Inflammatory macrophage treated with lipopolysaccharide for 4 hours (primary cell): Measurements from ENCODE around the gene C1QTNF2.

ENCODE experiments used
- DNase-seq: peaks from one replicate; pipeline ENCODE4 v3.0.0-alpha.2; 2020

Gene C1QTNF2, protein sequence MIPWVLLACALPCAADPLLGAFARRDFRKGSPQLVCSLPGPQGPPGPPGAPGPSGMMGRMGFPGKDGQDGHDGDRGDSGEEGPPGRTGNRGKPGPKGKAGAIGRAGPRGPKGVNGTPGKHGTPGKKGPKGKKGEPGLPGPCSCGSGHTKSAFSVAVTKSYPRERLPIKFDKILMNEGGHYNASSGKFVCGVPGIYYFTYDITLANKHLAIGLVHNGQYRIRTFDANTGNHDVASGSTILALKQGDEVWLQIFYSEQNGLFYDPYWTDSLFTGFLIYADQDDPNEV

DNA sequence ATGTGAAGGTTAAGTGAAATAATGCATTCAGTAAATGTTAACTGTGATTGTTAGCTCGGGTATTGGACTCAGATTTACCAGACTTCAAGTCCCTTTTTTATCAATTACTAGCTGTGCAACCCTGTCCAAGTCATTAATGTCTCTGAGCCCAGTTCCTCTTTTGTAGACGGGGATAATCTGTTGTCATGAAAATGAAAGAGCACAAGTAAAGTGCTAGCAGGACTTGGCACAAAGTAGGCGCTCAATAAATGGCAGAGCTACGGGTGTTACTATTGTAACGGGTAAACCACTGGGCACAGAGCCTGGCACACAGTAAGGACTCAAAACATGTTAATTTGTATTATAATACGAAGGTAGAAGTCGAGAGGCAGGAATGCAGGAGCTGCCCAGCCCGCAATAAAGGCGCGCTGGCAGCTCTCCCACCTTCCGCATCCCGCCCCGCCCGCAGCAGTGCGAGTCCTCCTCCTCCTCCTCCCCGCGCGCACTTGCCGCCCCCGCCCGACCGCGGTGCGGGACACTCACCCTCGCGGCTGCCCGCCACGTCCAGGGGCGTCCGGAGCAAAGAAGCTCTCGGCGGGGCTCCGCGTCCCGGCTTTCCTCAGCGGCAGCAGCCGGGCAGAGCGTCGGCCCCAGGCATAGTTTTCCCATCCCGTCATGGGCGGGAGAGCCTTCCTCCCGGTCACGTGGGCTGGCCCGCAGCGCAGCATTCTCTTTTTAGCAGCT, at the start of gene C1QTNF2:
C1QTNF2 (minus strand) TSS at position 637 of the 723 bp plus-strand sequence. CDS start 15,615 bp downstream, outside the sequence.
- DNase-seq, result peak; percentile 36

DNA sequence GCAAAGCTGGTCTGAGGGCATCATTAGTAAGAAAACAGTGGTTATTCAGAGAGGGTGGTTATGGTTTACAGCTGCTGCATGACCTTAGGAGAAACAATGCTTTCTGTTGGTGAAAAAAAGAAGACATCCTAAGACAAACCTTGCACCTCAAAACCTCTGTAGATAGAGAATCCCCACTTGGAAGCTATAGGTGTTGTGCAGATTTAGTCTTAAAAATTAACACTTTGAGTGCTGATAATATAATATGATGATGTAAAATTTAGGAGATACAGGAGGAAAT, 49.8 kb upstream of the C1QTNF2 start:
- no peak for DNase-seq

DNA sequence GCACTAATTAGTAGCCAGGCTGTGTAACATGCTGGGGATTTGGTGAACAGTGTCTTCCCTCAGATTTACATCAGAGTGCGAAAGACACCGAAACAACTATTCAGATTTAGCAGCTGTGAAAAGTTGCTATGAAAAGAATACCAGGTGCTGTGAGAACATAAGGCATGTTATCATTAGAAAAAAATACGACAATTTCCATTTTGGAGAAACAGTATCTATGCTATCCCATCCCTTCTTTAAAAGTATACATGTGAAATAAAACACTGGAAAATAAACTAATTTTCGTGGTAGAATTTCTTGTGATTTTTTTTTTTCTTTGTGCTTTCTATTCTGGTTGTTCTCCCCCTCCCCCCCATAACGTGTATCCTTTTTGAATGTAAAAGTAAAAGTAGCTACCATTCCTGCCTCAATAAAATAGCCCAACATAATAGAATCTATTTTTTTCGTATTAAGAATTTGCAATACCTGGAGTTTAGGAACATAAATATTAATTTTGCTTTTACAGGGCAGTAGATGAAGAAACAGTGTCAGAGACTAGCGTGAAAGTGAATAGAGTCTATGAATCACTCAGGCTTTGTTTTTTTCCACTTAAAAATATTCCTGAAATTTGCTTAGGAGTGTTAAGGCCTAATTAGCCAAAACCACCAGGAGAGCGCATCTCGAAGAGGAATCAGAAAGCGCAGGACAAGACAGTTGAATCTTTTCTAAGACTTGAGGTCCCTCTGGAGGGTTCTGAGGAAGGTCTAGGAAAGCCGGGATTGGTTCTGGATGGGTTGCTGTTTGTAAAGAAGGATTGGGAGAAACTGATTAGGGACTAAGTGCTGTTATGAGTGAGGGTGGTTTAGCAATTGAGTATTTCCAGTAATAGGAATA, 49.3 kb upstream of the C1QTNF2 start:
- peak; percentile 54 for DNase-seq

DNA sequence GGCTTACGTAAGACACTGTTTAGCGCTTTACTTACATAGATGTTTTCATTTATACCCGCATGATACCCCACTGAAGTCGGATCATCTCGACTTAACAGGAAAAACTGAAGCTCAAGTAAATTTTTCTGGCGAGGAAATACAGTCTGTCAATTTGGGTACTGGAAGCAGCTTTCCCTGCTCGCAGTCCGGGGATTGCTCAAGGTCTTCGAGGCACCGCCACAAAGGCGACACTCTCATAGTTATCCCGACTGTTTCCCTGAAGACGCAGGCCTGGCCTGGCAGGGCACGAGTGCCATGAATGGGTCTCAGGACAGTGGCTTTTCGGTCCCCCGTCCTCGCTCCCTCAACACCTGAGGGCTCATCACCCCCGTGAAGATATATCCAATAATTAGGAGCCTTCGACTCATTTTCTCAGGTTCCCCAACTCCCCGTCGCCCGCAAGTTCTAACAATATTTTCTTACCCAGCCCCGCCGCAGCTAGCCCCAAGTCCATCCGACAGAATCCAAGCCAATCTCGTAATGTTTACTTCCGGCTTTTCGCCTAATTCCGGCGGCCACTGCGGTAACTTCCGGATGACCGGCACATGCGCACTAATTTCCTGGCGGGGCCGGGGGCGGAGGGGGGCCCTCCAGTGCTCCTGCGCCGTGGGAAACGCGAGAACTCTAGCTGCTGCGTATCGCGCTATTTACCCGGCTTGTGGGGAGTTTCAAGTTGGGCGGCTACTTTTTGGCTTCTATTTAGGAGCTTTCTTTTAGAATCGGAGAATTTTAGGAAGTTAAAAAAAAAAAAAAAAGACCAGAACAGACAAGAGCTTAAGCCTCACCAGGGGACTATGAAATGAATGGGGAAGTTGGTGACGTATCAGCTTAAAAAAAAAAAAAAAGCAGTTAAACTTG, 48.4 kb upstream of the C1QTNF2 start, which contains the start of gene SLU7:
SLU7 (minus strand) TSS at position 521 of the 897 bp plus-strand sequence. CDS start 3,787 bp downstream, outside the sequence.
- DNase-seq, result peak; percentile 98

DNA sequence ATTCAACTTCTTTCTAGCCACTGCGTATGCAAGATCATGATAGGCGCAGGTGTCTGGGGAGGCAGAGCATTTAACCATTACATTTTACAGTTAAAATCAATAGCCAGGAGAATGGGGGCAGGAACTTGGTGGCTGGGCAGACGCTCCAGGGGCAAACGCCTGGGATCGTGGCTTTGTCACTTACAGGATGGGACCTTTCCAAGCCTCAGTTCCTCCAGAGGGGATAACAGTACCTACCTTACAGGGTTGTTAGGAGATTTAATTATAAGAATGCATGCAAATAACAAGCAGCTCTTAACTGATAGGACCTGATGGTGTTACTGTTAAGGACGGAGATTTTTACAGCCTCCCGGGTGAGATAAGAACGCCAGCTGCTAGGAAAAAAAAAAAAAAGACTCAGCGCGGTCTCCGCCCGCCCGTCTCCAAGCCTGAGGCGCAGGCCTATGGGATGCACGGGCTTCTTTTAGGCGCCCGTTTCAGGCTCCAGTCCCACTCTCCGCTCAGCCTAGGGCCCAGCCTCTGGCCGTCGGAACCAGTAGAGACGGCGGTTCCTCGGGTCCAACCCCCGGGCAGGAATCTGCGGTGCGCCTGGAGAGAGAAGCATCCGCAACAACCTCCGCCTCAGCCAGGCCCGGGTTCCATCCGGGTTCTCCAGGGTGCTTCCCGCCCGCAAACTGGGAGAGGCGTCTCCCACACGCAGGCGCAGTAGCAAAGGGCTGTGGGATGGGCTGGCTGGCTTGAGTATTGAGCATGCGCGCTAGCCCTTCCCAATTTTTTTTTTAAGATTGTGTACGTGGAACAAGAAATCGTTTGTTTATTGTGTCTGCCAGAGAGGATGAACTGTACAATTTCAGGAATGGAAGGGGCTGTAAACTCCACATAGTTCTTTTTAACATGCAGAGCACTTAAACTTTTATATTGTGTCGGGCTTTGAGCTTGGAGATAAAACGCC, 29.3 kb upstream of the C1QTNF2 start, which contains the start of gene FAM200C:
FAM200C (minus strand) TSS at position 653 of the 952 bp plus-strand sequence. CDS start 4,564 bp downstream, outside the sequence.
- DNase-seq, result peak; percentile 91

DNA sequence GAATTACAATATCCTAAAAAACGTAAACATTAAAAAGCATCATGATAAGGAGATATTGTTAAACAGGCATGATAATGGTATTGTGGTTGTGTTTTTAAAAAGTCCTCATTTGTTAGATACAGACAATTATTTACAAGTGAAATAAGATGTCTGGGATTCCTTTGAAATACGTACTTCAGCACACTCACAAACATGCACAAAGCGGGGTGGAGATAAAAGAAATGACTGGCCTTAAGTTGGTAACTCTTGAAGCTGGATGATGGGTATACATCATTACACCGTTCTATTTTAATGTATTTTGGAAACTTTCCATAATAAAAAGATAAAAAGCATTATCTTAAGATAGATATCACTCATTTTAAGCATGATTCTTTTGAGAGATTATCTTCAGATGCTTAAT, 28.4 kb upstream of the C1QTNF2 start:
- DNase-seq, result no peak

DNA sequence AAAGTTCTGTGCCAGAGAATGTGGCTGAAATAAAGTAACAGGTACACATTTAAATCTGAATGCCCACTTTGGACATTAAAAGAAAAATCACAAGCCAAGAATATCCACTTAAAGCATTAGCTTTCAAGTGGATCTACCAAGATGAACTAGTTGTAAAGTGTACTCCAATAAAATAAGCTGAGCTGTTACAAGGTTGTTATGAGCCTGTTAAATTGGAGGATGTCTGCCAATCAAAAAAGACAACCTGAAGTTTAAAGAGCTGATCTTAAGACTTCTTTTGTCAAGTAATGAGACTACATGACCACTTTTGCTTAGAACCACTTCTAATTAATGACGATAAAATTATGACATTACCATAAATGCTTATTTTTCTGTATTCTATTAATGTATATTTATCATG, 27.1 kb upstream of the C1QTNF2 start:
- DNase-seq, result no peak

DNA sequence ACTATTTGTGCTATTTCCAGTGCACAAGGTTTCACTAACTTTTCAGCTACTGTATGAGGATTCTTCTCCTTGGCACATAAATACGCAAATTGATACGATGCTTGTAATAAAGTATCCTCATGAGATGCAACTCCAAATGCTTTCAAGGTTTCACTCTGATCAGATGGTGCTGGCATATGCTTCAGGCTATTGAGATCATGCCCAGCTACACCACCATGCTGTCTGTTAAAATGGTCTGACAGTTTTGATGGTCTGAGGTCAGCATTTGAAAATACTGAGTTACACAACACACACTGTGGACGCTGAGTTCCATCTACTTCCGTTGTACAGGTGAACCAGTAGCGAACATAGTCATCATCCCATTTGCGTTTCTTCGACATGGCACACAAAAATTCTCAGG, 24.7 kb upstream of the C1QTNF2 start:
- no peak for DNase-seq

DNA sequence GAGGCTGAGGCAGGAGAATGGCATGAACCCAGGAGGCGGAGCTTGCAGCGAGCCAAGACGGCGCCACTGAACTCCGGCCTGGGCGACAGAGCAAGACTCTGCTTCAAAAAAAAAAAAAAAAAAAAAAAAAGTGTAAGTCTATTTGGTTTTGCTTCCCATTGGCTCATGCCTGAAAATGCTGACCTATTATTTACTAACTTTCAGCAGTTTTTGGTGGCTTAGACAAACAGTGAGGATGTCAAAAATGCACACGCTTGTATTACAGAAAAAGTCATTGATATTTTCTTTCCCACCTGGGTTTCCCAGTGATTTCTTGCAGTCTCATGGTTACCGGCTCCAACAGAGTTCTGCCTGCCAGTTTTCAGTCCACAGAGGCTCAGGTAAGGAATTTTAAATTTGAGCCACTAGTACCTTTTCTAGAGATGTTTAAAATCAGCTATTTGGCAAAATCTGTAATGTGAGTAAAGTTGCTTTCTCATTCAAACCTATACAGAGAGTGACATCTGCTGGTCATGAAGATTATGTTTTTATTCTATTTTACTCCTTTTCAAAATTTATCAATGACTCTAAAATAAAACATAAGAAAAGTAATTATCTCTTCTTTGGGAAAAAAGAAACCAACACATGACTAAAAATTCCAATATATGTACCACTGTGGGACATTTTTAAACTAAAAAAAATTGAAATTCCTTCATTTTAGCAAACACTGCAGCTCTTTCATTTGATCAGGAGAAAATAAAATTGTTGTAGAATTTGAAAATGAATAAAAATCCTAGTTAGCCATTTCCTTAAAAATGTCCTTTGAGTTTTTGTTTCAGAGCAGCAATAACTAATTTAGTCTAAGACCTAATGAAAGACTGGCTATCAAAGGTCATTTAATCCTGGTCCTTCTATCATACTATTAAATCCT, 20.6 kb upstream of the C1QTNF2 start:
- peak; percentile 37 for DNase-seq

DNA sequence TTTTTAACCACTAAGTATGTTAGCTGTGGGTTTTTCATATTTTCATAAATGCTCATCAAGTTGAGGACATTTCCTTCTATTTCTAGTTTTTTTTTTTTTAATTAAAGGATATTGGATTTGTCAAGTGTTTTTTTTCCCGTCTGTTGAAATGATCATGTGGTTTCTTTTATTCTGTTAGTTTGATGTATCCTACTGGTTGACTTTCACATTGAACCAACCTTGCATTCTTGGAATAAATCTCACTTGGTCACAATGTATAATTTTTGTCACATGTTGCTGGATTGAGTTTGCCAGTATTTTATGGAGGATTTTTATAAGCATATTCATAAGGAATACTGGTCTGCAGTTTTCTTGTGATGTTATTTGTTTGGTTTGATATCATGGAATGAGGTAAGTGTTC, 17.0 kb upstream of the C1QTNF2 start:
- no peak for DNase-seq

DNA sequence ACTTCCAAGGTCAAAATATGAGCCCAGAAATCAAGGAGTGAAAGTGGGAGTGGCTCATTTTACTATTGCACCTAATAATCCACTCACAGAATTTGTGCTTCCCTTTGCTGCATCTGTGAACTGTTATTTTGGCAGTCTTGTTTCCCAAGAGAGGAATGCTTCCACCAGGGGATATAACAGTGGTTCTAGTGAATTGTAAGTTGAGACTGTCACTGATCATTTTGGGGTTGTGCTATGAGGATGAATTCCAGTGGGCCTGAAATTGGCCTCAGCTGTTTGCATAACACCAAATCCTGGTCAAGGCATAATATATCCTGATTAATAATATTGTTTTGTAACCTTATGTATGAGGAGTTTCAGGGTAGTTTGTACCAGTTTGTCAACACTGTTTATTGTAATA, 15.1 kb upstream of the C1QTNF2 start:
- DNase-seq, result no peak

DNA sequence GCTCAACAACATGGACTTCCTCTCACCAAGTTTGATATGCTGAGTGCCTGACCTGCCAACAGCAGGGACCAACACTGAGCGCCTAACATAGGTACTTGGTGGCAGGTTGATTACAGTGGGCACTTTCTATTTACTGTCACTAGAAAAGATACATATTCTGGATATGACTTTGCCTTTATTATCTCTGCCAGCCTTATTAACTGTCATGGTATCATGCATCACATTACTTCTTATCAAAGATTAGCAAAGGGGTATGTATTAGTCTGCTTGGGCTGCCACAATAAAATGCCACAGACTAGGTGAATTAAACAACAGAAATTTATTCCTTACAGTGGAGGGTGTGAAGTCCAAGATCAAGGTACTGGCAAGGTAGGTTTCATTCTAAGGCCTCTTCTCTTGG, 14.3 kb upstream of the C1QTNF2 start:
- DNase-seq, result no peak

DNA sequence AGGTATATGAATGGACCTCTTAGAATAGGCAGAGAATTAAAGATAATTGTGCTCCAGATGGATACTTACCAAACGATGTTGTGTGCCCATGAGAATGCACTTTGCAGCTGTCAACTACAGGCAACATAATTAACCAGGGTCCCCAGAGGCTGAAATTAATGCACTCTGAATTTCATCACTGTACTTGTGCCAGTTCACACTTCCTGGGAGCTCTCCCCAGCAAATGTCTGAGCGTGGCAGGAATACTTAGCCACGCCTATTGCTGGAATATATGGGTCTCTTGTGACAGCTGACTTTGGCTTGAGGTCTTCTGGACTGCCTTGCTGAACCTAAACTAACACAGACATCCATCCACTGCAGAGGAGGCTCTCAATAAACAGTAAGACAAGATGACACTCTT, 11.9 kb upstream of the C1QTNF2 start:
- no peak for DNase-seq

DNA sequence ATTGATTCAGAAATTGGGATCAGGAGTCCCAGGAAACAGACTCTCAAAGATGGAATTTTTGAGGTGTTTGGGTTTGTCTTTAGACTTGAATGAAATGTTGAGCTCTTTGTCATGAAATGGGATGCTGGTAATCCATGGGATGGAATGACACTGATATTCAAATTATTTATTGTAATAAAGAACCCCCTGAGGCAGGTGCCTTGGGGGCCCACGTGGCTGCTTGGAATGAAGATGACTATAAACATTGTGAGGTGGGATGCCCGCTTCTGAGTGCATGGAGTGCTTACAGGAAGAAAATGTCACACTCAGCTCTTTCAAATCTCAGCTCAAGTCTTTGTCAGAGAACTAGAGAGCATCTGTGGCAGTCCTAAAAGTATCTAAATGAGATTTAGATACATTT, 9.6 kb upstream of the C1QTNF2 start:
- no peak for DNase-seq

DNA sequence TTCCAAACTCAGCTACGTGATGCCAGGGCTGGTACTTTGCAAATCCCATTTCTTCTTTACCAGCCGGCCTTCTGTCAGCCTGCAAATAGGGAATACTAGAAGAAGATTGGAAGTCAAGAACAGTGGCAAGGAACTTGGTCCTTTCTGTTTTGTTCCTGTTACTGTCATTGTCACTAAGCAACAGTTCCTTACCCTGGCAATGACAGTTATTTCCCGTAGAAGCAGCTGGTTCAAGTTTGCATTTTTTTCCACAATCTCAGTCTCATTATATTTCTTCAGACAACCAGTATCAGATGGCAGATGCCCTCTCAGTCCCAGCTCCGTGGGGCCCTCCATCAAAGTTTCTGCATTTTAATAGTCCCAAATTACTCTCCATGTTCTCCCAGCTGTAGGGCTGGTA, 9.1 kb upstream of the C1QTNF2 start:
- no peak for DNase-seq

DNA sequence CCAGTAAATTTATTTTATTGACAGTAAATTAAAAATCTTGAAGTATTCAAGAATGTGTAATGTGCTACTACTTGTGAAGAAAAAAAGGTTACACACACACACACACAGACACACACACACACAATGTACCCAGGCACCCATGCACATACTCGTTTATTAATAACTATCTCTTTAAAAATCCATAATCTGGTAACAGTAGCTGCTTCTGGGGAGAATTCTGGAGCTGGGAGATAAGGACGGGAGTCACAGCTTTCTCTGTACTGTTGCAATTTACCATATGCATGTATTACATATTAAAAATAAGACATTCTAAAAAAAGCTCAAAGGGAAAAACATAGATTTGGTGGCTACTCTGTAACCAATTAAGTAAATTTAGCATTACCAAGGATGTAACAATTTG, 7.9 kb upstream of the C1QTNF2 start:
- no peak for DNase-seq

DNA sequence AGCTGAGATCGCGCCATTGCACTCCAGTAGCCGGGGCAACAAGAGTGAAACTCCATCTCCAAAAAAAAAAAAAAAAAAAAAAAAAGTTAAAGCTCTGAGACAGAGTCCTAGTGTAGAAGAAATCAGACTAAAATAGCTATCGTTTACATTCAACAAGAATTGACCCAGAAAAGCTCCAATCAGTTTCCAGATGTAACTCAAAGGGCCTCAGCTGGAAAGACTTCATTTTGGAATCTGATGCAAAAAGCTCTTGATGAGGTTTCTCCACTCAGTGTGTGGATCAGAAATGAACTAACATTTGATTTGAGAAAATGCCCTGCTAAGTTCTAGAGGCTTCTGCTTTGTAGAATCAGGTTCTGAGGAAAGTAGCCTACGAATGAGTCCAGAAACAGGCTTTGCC, 7.2 kb upstream of the C1QTNF2 start:
- DNase-seq, result no peak

DNA sequence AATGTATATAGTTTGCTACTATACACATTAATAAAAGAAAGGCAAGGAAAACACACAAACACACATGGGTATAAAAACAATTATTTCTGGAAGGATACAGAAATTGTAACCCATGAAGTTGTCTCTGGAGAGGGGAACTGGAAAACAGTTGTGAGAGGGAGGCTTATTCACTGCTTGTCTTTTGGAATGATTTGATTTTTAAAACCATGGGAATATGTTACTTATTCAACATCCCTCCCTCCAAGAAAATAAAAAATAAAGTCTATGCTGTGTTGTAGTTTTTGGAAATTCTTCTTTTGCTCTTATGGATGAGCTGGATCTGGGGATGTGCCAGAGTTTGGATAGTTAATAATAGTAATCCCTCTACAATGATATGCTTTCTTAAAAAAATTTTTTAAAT, 6.0 kb upstream of the C1QTNF2 start:
- no peak for DNase-seq

DNA sequence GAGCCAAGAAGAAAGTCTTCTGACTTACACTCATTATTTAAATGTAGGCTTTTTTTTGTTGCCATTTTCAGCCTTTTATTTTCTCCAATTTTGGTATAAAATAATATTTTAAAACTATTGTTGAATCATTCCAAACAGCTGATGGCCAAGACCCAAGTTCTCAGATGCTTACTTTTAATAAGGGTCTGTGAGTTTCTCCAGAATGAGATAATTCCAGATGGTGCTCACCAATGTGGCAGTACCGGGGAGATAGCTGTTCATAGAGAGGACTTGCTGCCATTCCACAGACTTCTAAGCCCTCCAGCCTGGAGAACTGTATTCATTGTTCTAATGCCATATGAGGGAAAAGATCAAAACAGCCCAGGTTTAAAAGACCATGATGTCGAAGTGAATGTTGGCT, 5.3 kb upstream of the C1QTNF2 start:
- DNase-seq, result no peak

DNA sequence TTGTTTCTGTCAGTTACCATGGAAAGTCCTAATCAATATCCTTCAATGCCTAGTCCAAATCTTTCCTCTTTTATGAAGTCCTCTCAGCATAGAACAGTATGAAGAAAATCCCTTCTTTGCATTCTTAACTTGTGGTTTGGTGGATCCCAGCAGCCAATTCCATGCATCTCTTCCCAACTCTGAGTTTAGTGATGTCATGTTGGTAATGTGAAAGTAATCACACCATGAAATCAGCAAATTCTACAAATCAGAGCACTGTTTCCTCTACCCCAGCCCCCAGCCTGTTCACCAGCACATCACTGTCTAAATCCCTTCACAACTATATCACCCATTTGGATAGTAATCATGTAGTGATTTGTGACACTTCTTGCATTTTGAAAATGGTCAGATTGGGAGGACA, 4.7 kb upstream of the C1QTNF2 start:
- no peak for DNase-seq
